HEK293T (cell line): ENCODE data around the gene KLHL17.

Source experiments
- CTCF ChIA-PET: fragments of 350-600 bp; formaldehyde crosslinking; extraction: SDS; loops from one replicate; lab custom pipeline; 2021; ENCODE audit warnings: antibody characterized with exemption, inconsistent platforms; lab: Yijun Ruan, JAX
- POLR2A ChIA-PET: fragments of 350-600 bp; formaldehyde crosslinking; extraction: SDS; loops from one replicate; lab custom pipeline; 2020; ENCODE audit warnings: antibody characterized with exemption, inconsistent platforms; lab: Yijun Ruan, JAX
- DNase-seq: peaks from one replicate; pipeline ENCODE4 v3.0.0; 2012; ENCODE audit warnings: mixed read lengths; ENCODE audit errors: extremely low spot score
- ARNT ChIP-seq: fragments of 450-650 bp; IDR thresholded peaks from 2 replicates; pipeline ENCODE4 v1.6.1; 2017; ENCODE audit warnings: mild to moderate bottlenecking
- BHLHE40 ChIP-seq: fragments of 450-650 bp; IDR thresholded peaks from 2 replicates; pipeline ENCODE4 v1.6.1; 2016; ENCODE audit warnings: mild to moderate bottlenecking, moderate library complexity, borderline replicate concordance
- CTBP1 ChIP-seq: fragments of 450-650 bp; IDR thresholded peaks from 2 replicates; pipeline ENCODE4 v1.6.1; 2016; ENCODE audit warnings: borderline replicate concordance
- ELF4 ChIP-seq: fragments of 450-650 bp; IDR thresholded peaks from 2 replicates; pipeline ENCODE4 v1.6.1; 2017; ENCODE audit warnings: antibody characterized with exemption
- FOXA1 ChIP-seq: fragments of 450-650 bp; IDR thresholded peaks from 2 replicates; pipeline ENCODE4 v1.6.1; 2016; ENCODE audit warnings: mild to moderate bottlenecking
- FOXK2 ChIP-seq: fragments of 450-650 bp; IDR thresholded peaks from 2 replicates; pipeline ENCODE4 v1.6.1; 2016; ENCODE audit warnings: mild to moderate bottlenecking
- FOXM1 ChIP-seq: fragments of 450-650 bp; IDR thresholded peaks from 2 replicates; pipeline ENCODE4 v1.6.1; 2017; ENCODE audit warnings: mild to moderate bottlenecking, borderline replicate concordance
- HDGF ChIP-seq: fragments of 450-650 bp; IDR thresholded peaks from 2 replicates; pipeline ENCODE4 v1.6.1; 2017; ENCODE audit warnings: antibody characterized with exemption, borderline replicate concordance
- L3MBTL2 ChIP-seq: fragments of 450-650 bp; conservative IDR thresholded peaks from 2 replicates; pipeline ENCODE4 v1.6.1; 2016; ENCODE audit warnings: mild to moderate bottlenecking
- LEF1 ChIP-seq: fragments of 450-650 bp; IDR thresholded peaks from 2 replicates; pipeline ENCODE4 v1.6.1; 2017; ENCODE audit warnings: mild to moderate bottlenecking, borderline replicate concordance
- NFRKB ChIP-seq: fragments of 450-650 bp; IDR thresholded peaks from 2 replicates; pipeline ENCODE4 v1.6.1; 2016; ENCODE audit warnings: mild to moderate bottlenecking, moderate library complexity
- PKNOX1 ChIP-seq: fragments of 450-650 bp; IDR thresholded peaks from 2 replicates; pipeline ENCODE4 v1.6.1; 2016
- SP1 ChIP-seq: fragments of 450-650 bp; IDR thresholded peaks from 2 replicates; pipeline ENCODE4 v1.6.1; 2017
- SUZ12 ChIP-seq: fragments of 450-650 bp; IDR thresholded peaks from 2 replicates; pipeline ENCODE4 v1.6.1; 2016; ENCODE audit warnings: mild to moderate bottlenecking
- TARDBP ChIP-seq: fragments of 450-650 bp; IDR thresholded peaks from 2 replicates; pipeline ENCODE4 v1.6.1; 2016
- ZNF384 ChIP-seq: fragments of 450-650 bp; IDR thresholded peaks from 2 replicates; pipeline ENCODE4 v1.6.1; 2016

Gene KLHL17

DNA sequence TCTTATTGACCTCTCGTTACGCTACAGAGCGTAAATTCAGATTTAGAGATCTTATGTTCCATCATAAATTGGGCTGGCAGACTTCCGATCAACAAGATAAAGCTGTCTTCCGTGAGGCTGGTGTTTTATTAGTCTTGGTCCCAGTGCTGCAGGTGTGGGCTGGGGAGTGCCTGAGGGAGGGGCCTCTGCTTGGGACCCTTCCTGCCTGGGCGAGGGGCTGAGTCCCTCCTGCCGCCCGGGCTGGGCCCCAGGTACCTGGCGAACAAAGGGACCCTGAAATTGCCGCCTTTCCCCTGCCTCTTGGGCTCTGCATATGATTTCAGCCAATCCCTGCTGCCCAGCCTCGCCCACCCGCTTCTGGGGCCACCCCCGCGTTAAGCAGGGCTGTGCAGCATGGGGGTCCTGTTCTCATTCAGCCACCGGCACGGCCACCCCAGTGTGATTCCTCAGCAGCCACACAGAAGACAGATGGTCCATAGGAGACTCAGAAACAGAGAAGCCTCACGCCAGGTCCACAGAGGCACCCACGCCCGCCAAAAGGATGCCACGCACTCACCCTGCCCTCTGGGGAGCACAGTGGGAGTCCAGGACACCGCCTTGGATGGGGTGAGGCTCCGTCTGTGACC is 42.8 kb upstream of the KLHL17 start:
- ChIA-PET POLR2A (interaction anchor here (5.2 kb wide), 1 partner anchor 23 kb away, joined by 61 read pairs; no protein-coding TSS in a partner anchor), CTCF (interaction anchor here (0.7 to 0.9 kb wide), 2 partner anchors 20 to 212 kb away, joined by 3 to 4 read pairs; no protein-coding TSS in a partner anchor)

DNA sequence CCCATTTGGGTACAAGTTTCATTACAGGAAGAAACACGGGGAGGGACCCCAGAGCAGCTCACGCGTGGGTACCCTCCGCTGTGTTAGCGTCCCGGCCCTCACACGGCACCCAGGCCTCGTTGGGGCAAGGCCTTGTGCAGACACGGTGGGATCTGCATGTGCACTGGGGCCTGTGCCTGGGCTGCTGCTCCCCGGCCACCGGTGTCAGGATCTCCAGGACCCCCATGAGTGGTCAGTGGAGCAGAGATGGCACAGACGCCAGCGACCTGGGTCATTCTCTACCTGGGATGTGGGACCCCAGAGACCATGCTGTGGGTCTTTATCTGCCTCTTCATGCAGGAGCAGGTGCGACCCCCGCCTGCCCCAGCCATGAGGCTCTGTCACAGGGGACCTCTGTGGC is 42.0 kb upstream of the KLHL17 start:
- ChIA-PET CTCF (interaction anchor here (0.7 kb wide), 1 partner anchor 211 kb away, joined by 3 read pairs; no protein-coding TSS in a partner anchor), POLR2A (interaction anchor here (1.0 to 5.2 kb wide), 2 partner anchors 22 to 31 kb away, joined by 3 to 61 read pairs; no protein-coding TSS in a partner anchor)
- no peak for TF ChIP-seq HDGF
- TF ChIP-seq FOXM1 = no peak
- no peak for TF ChIP-seq ZNF384
- no peak for TF ChIP-seq PKNOX1
- no peak for TF ChIP-seq L3MBTL2
- no peak for TF ChIP-seq ARNT
- TF ChIP-seq CTBP1 = no peak
- TF ChIP-seq SUZ12 = no peak
- TF ChIP-seq ELF4 = no peak
- no peak for TF ChIP-seq FOXK2
- TF ChIP-seq BHLHE40 = no peak
- no peak for TF ChIP-seq NFRKB
- TF ChIP-seq LEF1 = no peak
- TF ChIP-seq TARDBP = no peak
- no peak for TF ChIP-seq FOXA1
- no peak for TF ChIP-seq SP1
- DNase-seq = no peak

More for the DNA sequence above, 42.8 kb upstream of the KLHL17 start:
- TF ChIP-seq PKNOX1 (0 out of 2 replicates have a peak, but pooled peaks have one; percentile 32), TARDBP (no peak), SUZ12 (no peak)
- DNase-seq = no peak

DNA sequence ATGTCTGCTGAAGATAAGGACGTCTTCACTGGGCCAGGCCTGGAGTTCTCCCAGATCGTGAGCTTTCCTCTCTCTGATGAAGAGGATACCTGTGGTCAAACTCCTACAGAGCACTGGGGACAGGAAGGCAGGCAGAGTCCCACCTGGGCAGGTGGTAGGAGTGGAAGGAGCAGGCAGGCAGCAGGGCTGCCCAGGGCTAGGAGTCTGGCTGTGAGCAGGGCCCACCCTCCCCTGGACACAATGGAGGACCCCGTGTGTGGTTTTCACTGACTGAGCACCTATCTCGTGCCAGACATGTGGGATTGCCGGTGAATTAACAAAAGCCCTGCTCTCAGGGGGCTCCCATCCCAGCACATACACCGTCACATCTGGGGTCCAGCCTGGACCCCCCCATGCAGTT is 41.5 kb upstream of the KLHL17 start:
- DNase-seq = no peak
- ChIA-PET CTCF (interaction anchor here (1.5 kb wide), 1 partner anchor 22 kb away, joined by 4 read pairs; no protein-coding TSS in a partner anchor), POLR2A (interaction anchor here (1.0 to 5.2 kb wide), 2 partner anchors 22 to 30 kb away, joined by 3 to 61 read pairs; no protein-coding TSS in a partner anchor)
- TF ChIP-seq ARNT (no peak), PKNOX1 (no peak), SUZ12 (no peak)

DNA sequence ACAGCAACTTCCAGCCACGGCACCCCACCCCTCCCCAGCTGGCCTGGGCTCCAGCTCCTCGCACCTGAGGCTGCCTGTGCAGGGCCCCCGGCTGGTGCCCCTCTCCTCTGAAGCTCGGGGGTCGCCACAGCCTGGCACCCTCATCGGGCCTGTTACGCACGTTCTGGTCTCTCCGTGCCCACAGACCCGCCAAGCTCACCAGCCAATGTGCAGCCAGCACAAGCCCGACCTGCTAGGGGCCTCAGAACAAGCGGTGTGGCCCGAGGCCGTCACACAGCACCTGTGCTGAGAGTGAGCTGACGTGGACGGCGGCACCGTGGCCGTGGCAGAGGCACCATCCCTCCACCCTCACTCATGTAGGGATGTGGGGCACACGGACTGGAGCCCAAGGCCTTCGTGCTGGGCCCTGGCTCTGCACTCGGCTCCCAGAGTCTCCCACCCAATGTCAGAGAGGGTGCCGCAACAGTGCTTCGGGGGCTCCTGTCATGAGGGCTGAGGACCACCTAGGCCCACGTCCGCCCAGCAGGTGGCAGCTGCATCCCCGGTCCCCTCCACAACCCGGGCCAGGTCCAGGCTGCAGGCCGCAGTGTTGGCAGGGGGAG is 41.0 kb upstream of the KLHL17 start:
- TF ChIP-seq CTBP1 (no peak), LEF1 (no peak), NFRKB (no peak), FOXM1 (no peak), FOXK2 (no peak)
- ChIA-PET CTCF (interaction anchor here (0.5 to 1.5 kb wide), 2 partner anchors 21 to 24 kb away, joined by 4 read pairs; no protein-coding TSS in a partner anchor), POLR2A (interaction anchor here (1.0 to 5.2 kb wide), 4 partner anchors 14 to 30 kb away, joined by 3 to 61 read pairs (median 6); no protein-coding TSS in a partner anchor)
- DNase-seq = no peak

- ChIA-PET CTCF (interaction anchor here (0.5 to 1.5 kb wide), 4 partner anchors 18 to 24 kb away, joined by 3 to 4 read pairs (median 4); no protein-coding TSS in a partner anchor), POLR2A (interaction anchor here (1.7 to 5.2 kb wide), 3 partner anchors 13 to 21 kb away, joined by 5 to 61 read pairs (median 6); no protein-coding TSS in a partner anchor)
- no peak for DNase-seq
- TF ChIP-seq BHLHE40 (no peak), L3MBTL2 (no peak), NFRKB (no peak), PKNOX1 (no peak), ZNF384 (no peak), FOXK2 (no peak), HDGF (no peak)
These were observed 40.4 kb upstream of the KLHL17 start for GRCh38 chr1:920010-920409.

DNA sequence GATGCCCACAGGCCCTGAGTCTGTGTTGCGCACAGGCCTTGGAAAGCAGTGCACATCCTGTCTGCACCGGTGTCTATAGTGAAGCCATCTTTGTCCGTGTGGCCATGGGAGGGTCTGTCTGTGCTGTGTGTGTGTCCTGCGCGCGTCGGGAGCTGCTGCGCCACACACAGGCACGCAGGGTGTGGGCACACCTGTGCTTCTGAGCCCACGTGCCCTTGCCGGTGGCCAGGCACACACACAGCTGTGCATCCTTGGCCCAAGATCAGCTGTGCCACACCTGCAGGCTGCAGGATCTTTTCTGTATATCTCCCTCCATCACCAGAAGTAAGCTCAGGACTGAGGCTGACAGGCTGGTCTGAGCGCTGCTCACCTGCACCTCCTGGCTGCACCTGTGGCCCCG is 39.9 kb upstream of the KLHL17 start:
- no peak for DNase-seq
- no peak for TF ChIP-seq TARDBP
- TF ChIP-seq CTBP1 = no peak
- no peak for TF ChIP-seq PKNOX1
- TF ChIP-seq FOXM1 = no peak
- TF ChIP-seq SP1 = no peak
- TF ChIP-seq NFRKB = no peak
- no peak for TF ChIP-seq LEF1
- no peak for TF ChIP-seq ZNF384
- TF ChIP-seq FOXA1 = no peak
- TF ChIP-seq L3MBTL2 = no peak
- TF ChIP-seq SUZ12 = no peak
- TF ChIP-seq BHLHE40 = no peak
- no peak for TF ChIP-seq HDGF
- no peak for TF ChIP-seq ELF4
- TF ChIP-seq ARNT = no peak
- TF ChIP-seq FOXK2 = no peak
- POLR2A ChIA-PET = interaction anchor here (1.7 to 5.2 kb wide), 3 partner anchors 13 to 20 kb away, joined by 5 to 61 read pairs (median 6); no protein-coding TSS in a partner anchor
- CTCF ChIA-PET = interaction anchor here (0.7 to 0.9 kb wide), 2 partner anchors 17 to 22 kb away, joined by 3 read pairs; no protein-coding TSS in a partner anchor
